T-helper 1 cell treated with Interleukin-12 subunit alpha and Interleukin-12 subunit beta and Interleukin-4 antibody, amounts not matched to agents 30 μg/mL and 1 μg/mL, for 36 hours (primary cell): ENCODE results near the gene CERKL.

ENCODE experiments used
- H3K27ac Mint-ChIP-seq: one replicate; pipeline ENCODE4 v1.8.0; 2021; ENCODE audit warnings: mild to moderate bottlenecking, mixed read lengths
- H3K27me3 Mint-ChIP-seq: one replicate; pipeline ENCODE4 v1.8.0; 2021; ENCODE audit warnings: low read depth, mixed read lengths
- H3K36me3 Mint-ChIP-seq: one replicate; pipeline ENCODE4 v1.8.0; 2021; ENCODE audit warnings: low read depth, mixed read lengths
- H3K4me1 Mint-ChIP-seq: one replicate; pipeline ENCODE4 v1.8.0; 2021; ENCODE audit warnings: low read depth, mixed read lengths
- H3K4me3 Mint-ChIP-seq: one replicate; pipeline ENCODE4 v1.8.0; 2021; ENCODE audit warnings: mild to moderate bottlenecking, moderate library complexity, mixed read lengths
- H3K9me3 Mint-ChIP-seq: one replicate; pipeline ENCODE4 v1.8.0; 2021; ENCODE audit warnings: mixed read lengths

CERKL gene

DNA sequence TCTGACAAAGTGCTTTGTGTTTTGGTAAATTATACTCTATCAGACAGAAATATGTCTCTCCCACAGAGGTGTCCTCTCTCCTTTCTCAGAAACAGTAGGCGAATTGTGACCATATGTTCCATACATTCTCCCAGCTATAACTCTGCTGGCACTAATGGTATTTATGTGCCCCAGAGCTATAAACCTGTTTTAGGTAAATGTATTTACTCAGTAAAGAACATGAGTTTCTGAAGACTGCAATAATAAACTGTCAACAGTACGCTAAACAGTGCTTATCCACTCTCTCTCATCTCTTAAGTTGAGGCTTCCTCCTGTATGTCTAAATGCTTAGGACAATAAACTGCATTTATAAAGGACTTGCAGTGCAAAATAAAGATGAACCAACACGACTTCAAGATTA lies 141.2 kb downstream of the CERKL start:
- H3K9me3 Mint-ChIP-seq = no peaks in the 10 kb centered on the region
- H3K36me3 Mint-ChIP-seq = peaks cover 45% of the 10 kb centered on the region
- no peak overlapping the region for H3K4me3 Mint-ChIP-seq
- peaks cover 25% of the 10 kb centered on the region for H3K4me1 Mint-ChIP-seq
- no peak overlapping the region for H3K27ac Mint-ChIP-seq
- H3K27me3 Mint-ChIP-seq = no peaks in the 10 kb centered on the region

DNA sequence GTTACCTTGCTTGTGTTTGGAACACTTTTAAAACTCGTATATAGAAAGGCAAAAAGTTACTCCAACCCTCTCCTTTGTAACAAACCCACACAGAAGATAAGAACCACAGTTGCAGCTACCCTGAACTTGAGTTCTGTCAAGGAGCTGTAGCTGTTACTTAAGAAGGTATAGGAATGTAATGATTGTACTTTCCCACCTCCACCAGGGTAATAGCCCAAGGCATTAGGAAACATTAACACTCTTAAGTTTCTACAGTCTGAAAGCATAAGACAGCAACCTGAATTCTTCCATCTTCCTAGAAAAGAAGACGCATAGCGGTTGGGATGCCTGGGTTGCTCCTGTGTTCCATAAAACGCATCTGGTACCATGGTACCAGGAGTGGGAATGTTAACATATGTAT lies 156.7 kb downstream of the CERKL start:
- H3K4me3 Mint-ChIP-seq = no peak overlapping the region
- no peak overlapping the region for H3K27ac Mint-ChIP-seq
- H3K4me1 Mint-ChIP-seq = peaks cover 4% of the 10 kb centered on the region
- H3K36me3 Mint-ChIP-seq = peaks cover 41% of the 10 kb centered on the region
- no peaks in the 10 kb centered on the region for H3K9me3 Mint-ChIP-seq
- H3K27me3 Mint-ChIP-seq = no peaks in the 10 kb centered on the region

DNA sequence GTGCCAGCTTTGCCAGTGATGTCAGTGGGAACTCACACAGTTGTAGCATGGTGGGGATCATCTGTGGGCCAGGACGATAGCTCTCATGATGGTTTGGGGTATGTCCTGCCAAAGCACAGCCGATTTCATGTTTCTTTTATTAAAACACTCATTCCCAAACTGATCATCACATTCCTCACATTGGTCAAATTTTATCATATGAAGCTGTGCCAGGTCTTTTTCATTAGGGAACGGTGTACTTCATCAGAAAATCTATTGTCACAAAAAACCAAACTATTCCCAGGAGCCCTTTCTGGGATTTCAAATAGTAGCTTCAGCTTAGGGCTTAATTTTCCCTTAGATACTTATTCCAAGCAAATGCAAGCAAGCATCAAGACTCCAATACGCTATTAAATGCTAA lies 157.7 kb downstream of the CERKL start:
- Mint-ChIP-seq H3K27me3 (no peaks in the 10 kb centered on the region), H3K4me1 (peaks cover 4% of the 10 kb centered on the region), H3K9me3 (no peaks in the 10 kb centered on the region), H3K27ac (no peak overlapping the region), H3K4me3 (no peak overlapping the region), H3K36me3 (peaks cover 44% of the 10 kb centered on the region)
